Upper lobe of left lung (tissue), 6 donors: ENCODE results near the gene ERICH2. TPM values are rescaled to one million over a fixed set of nuclear protein-coding genes. Genes with fewer than 3 reads are reported as not detected.

Experiments used
- ATAC-seq, 2 donors: fragments of 200-7000 bp; cut with Tn5 transposase; one replicate each; pipeline ENCODE4 v1.9.1; 2022; ENCODE audit warnings: mild to moderate bottlenecking in 2 of 2, moderate library complexity in 2 of 2; ENCODE audit not compliant: low FRiP score in 2 of 2
- DNase-seq, 2 donors: peaks; one replicate each; pipeline ENCODE4 v3.0.0-alpha.2; 2019 to 2020
- H3K27ac ChIP-seq, 4 donors: fragments of 200-600 bp; sonication (generic); one replicate each; pipeline ENCODE4 v1.5.1; 2016 to 2019
- H3K27me3 ChIP-seq, 4 donors: fragments of 200-600 bp; sonication (generic); one replicate each; pipeline ENCODE4 v1.5.1; 2017 to 2019
- H3K36me3 ChIP-seq, 4 donors: fragments of 200-600 bp; sonication (generic); one replicate each; pipeline ENCODE4 v1.5.1; 2016 to 2019
- H3K4me1 ChIP-seq, 4 donors: fragments of 200-600 bp; sonication (generic); one replicate each; pipeline ENCODE4 v1.5.1; 2018 to 2019
- H3K4me3 ChIP-seq, 4 donors: fragments of 200-600 bp; sonication (generic); one replicate each; pipeline ENCODE4 v1.5.1; 2017 to 2019; ENCODE audit warnings: mild to moderate bottlenecking in 2 of 4, moderate library complexity in 1 of 4
- H3K9me3 ChIP-seq, 4 donors: fragments of 200-600 bp; sonication (generic); one replicate each; pipeline ENCODE4 v1.5.1; 2018 to 2019
- CTCF ChIP-seq, 6 experiments: fragments of 450-650 bp in 4 of 6; fragments of 200-600 bp in 2 of 6; sonication (generic) in 2 of 6; IDR thresholded peaks; one replicate each; pipeline ENCODE4 v1.5.1; 2016 to 2019; ENCODE audit warnings: antibody characterized with exemption in 6 of 6
- EP300 ChIP-seq, 4 donors: sonication (generic); formaldehyde crosslinking; IDR thresholded peaks; one replicate each; pipeline ENCODE4 v1.5.1; 2017; ENCODE audit warnings: antibody characterized with exemption in 4 of 4, control low read depth in 2 of 4
- POLR2A ChIP-seq, 4 donors: fragments of 450-650 bp; IDR thresholded peaks; one replicate each; pipeline ENCODE4 v1.5.1; 2016 to 2017; ENCODE audit warnings: antibody characterized with exemption in 4 of 4, mild to moderate bottlenecking in 2 of 4
- POLR2AphosphoS5 ChIP-seq, 2 donors: sonication (generic); formaldehyde crosslinking; IDR thresholded peaks; one replicate each; pipeline ENCODE4 v1.5.1; 2017; ENCODE audit warnings: antibody characterized with exemption in 2 of 2
- WGBS, 2 donors: methylation state at CpG; one replicate each; pipeline ENCODE4 v1.1.5; 2017 to 2018; 5-methylcytosine and 5-hydroxymethylcytosine counted together
- total RNA-seq, 6 donors: library from RNA; depleted of rRNA in 4 of 6; stranded (reverse); fragments of >200 nt in 4 of 6; gene quantifications; one replicate each; pipeline versions ENCODE4 v1.1.0 to v1.2.1, GENCODE V29; 2016 to 2021
- donor health status: DM: no; HTN: no; CAD: no; lungs with moderate emphysema.
- donor health status: DM: no; HTN: yes; CAD: no; lungs with severe emphysema.

The ERICH2 gene
- total RNA-seq, 6 donors from 2014 or later = 1.6 to 19.7 (median 4.3) TPM

GRCh38 chr2:170761572-170761971, 8.6 kb upstream of the ERICH2 start:
- DNase-seq (no peak), ATAC-seq (no peak)
- Histone ChIP-seq H3K36me3 (no peaks in the 10 kb centered on the region), H3K27me3 (no peaks in the 10 kb centered on the region), H3K4me1 (peaks cover 5 to 8% (median 7%) of the 10 kb centered on the region in 4 donors), H3K27ac (no peak overlapping the region), H3K4me3 (no peak overlapping the region), H3K9me3 (no peaks in the 10 kb centered on the region)
- TF ChIP-seq EP300 (IDR thresholded peaks at IDR 0.05) = no peak
- no peak for TF ChIP-seq CTCF (IDR thresholded peaks at IDR 0.05)
- TF ChIP-seq POLR2AphosphoS5 (IDR thresholded peaks at IDR 0.05) = no peak
- no peak for TF ChIP-seq POLR2A (IDR thresholded peaks at IDR 0.05)

- H3K4me3 ChIP-seq = no peak overlapping the region
- ATAC-seq (no peak), DNase-seq (no peak)
- H3K36me3 ChIP-seq = no peaks in the 10 kb centered on the region
- WGBS, 2 donors = 74 to 89% methylated on average over 7 of the region's 7 CpGs
- no peaks in the 10 kb centered on the region for H3K27me3 ChIP-seq
- no peak for TF ChIP-seq POLR2AphosphoS5 (IDR thresholded peaks at IDR 0.05)
- TF ChIP-seq EP300 (IDR thresholded peaks at IDR 0.05) = no peak
- no peak for TF ChIP-seq CTCF (IDR thresholded peaks at IDR 0.05)
- no peak for TF ChIP-seq POLR2A (IDR thresholded peaks at IDR 0.05)
- no peaks in the 10 kb centered on the region for H3K9me3 ChIP-seq
- H3K4me1 ChIP-seq = peaks cover 5 to 8% (median 7%) of the 10 kb centered on the region in 4 donors
- H3K27ac ChIP-seq = no peak overlapping the region
These were observed 7.4 kb upstream of the ERICH2 start for GRCh38 chr2:170762760-170763159.

DNA sequence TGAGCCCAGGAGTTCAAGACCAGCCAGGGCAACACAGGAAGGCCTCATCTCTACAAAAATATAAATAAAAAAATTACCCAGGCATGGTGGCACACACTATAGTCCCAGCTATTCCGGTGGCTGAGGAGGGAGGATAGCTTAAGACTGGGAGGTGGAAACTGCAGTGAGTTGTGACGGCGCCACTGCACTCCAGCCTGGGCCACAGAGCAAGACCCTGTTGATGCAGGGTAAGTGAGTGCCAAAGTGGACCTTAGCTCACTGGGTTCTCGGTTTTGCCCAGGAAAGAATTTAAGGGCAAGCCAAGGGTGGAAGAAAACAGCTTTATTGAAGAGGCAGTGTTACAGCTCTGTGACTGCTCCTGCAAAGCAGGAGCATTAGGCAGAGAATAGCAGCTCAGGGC, 6.9 kb upstream of the ERICH2 start:
- Histone ChIP-seq H3K27me3 (no peaks in the 10 kb centered on the region), H3K36me3 (no peaks in the 10 kb centered on the region), H3K9me3 (no peaks in the 10 kb centered on the region), H3K4me1 (peaks cover 5 to 8% (median 7%) of the 10 kb centered on the region in 4 donors), H3K4me3 (no peak overlapping the region), H3K27ac (no peak overlapping the region)
- TF ChIP-seq EP300 (IDR thresholded peaks at IDR 0.05) (no peak), CTCF (IDR thresholded peaks at IDR 0.05) (no peak), POLR2AphosphoS5 (IDR thresholded peaks at IDR 0.05) (no peak), POLR2A (IDR thresholded peaks at IDR 0.05) (no peak)
- DNase-seq = no peak
- ATAC-seq = no peak
- 92 to 100% methylated on average over 4 of the region's 4 CpGs for WGBS, 2 donors

GRCh38 chr2:170764880-170765261, 5.3 kb upstream of the ERICH2 start:
- Histone ChIP-seq H3K36me3 (no peaks in the 10 kb centered on the region), H3K9me3 (no peaks in the 10 kb centered on the region), H3K27ac (peak overlapping the region in 1 of 4 donors; percentile 23), H3K4me1 (peaks cover 8 to 13% (median 11%) of the 10 kb centered on the region in 4 donors), H3K27me3 (no peaks in the 10 kb centered on the region), H3K4me3 (no peak overlapping the region)
- ATAC-seq = no peak
- TF ChIP-seq POLR2AphosphoS5 (IDR thresholded peaks at IDR 0.05) = no peak
- TF ChIP-seq EP300 (IDR thresholded peaks at IDR 0.05) = no peak
- TF ChIP-seq CTCF (IDR thresholded peaks at IDR 0.05) = no peak
- no peak for TF ChIP-seq POLR2A (IDR thresholded peaks at IDR 0.05)
- 19 to 34% methylated on average over 2 of the region's 2 CpGs for WGBS, 2 donors
- no peak for DNase-seq

GRCh38 chr2:170766693-170767092, 3.5 kb upstream of the ERICH2 start:
- Histone ChIP-seq H3K9me3 (no peaks in the 10 kb centered on the region), H3K27me3 (no peaks in the 10 kb centered on the region), H3K4me1 (peaks cover 16 to 25% (median 22%) of the 10 kb centered on the region in 4 donors), H3K36me3 (no peaks in the 10 kb centered on the region), H3K4me3 (no peak overlapping the region), H3K27ac (peak overlapping the region in 1 of 4 donors; percentile 52)
- DNase-seq (no peak), ATAC-seq (peak in 1 of 2 donors; percentile 58)
- WGBS, 2 donors = 56% methylated on average over 4 of the region's 4 CpGs
- TF ChIP-seq POLR2A (IDR thresholded peaks at IDR 0.05) (no peak), EP300 (IDR thresholded peaks at IDR 0.05) (peak in 3 of 4 donors; percentile 31 to 58 (median 44))
